GM21576 (cell line): Measurements from ENCODE around the gene NEU1.

Experiments
- ATAC-seq: cut with Tn5 transposase; IDR thresholded peaks from one replicate; pipeline ENCODE4 v1.9.1; 2021; ENCODE audit warnings: mild to moderate bottlenecking, moderate library complexity; ENCODE audit not compliant: unreplicated experiment

NEU1 gene

GRCh38 chr6:31896856-31897611 is 34.4 kb upstream of the NEU1 start:
- ATAC-seq: no peak

- no peak for ATAC-seq
These were observed 33.9 kb upstream of the NEU1 start for GRCh38 chr6:31896493-31896855.

GRCh38 chr6:31892821-31893220 is 30.2 kb upstream of the NEU1 start:
- no peak for ATAC-seq

GRCh38 chr6:31889331-31889972 is 26.8 kb upstream of the NEU1 start:
- no peak for ATAC-seq

GRCh38 chr6:31888276-31889258 is 25.9 kb upstream of the NEU1 start:
- no peak for ATAC-seq

- ATAC-seq: no peak
These were observed 24.8 kb upstream of the NEU1 start for GRCh38 chr6:31887173-31888007.

- no peak for ATAC-seq
These were observed 23.9 kb upstream of the NEU1 start for GRCh38 chr6:31886541-31886991.

- ATAC-seq: no peak
These were observed 22.0 kb upstream of the NEU1 start for GRCh38 chr6:31884528-31885035.

GRCh38 chr6:31883676-31884075 is 21.1 kb upstream of the NEU1 start:
- no peak for ATAC-seq

- ATAC-seq: no peak
These were observed 19.7 kb upstream of the NEU1 start for GRCh38 chr6:31882344-31882743.

GRCh38 chr6:31881136-31881859 is 18.7 kb upstream of the NEU1 start:
- no peak for ATAC-seq

GRCh38 chr6:31880616-31881015 is 18.0 kb upstream of the NEU1 start:
- ATAC-seq: no peak

- no peak for ATAC-seq
These were observed 17.3 kb upstream of the NEU1 start for GRCh38 chr6:31879901-31880300.

- no peak for ATAC-seq
These were observed 16.5 kb upstream of the NEU1 start for GRCh38 chr6:31879143-31879542.

- no peak for ATAC-seq
These were observed 16.1 kb upstream of the NEU1 start, which contains the start of gene SLC44A4 for GRCh38 chr6:31878726-31879125. SLC44A4 (minus strand) TSS chr6:31878997; CDS start chr6:31878980, 17 bp downstream.

GRCh38 chr6:31878222-31878621 is 15.6 kb upstream of the NEU1 start:
- no peak for ATAC-seq

- ATAC-seq: no peak
These were observed 15.1 kb upstream of the NEU1 start for GRCh38 chr6:31877651-31878161.

- ATAC-seq: no peak
These were observed 14.6 kb upstream of the NEU1 start for GRCh38 chr6:31877125-31877650.

- ATAC-seq: no peak
These were observed 13.7 kb upstream of the NEU1 start for GRCh38 chr6:31876357-31876756.
